ENCODE results near the gene IFIT3.
"Not testable (repeated sequence)": the region's sequence is repeated elsewhere in the genome, so short reads cannot be mapped to it uniquely, and the experiment has no call there.

Gene IFIT3

GRCh38 chr10:89302625-89303024, 25.2 kb upstream of the IFIT3 start:
- no peak for DNase-seq
- in situ Hi-C loops (cut with MboI; ENCODE audit: low pct_unique_long_range_greater_than_20kb, low sequenced_read_pairs) = no loop called here

DNA sequence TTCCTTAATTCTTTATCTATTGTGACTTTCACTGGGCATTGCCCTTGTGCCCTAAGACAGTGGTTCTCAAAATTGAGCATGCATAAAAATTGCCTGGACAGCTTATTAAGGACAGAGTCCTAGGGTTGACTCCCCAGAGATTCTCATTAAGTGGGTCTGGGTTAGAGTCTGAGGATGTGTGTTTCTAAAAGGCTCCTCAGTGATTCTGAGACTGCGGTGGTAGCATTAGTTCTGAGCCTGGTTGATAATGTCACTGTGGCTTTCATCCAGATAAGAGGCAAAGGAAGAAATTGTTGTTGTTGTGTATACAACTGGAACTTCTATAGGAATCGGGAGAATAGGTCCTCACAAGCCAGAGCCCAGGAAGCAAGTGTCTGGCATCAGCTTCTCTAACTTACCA, 24.6 kb upstream of the IFIT3 start:
- in situ Hi-C loops (cut with MboI; ENCODE audit: low pct_unique_long_range_greater_than_20kb, low sequenced_read_pairs) = no loop called here

GRCh38 chr10:89304026-89304425, 23.8 kb upstream of the IFIT3 start:
- in situ Hi-C loops (cut with MboI; ENCODE audit: low pct_unique_long_range_greater_than_20kb, low sequenced_read_pairs) = no loop called here
- DNase-seq = no peak

More for the DNA sequence above, 24.6 kb upstream of the IFIT3 start:
- DNase-seq = no peak

DNA sequence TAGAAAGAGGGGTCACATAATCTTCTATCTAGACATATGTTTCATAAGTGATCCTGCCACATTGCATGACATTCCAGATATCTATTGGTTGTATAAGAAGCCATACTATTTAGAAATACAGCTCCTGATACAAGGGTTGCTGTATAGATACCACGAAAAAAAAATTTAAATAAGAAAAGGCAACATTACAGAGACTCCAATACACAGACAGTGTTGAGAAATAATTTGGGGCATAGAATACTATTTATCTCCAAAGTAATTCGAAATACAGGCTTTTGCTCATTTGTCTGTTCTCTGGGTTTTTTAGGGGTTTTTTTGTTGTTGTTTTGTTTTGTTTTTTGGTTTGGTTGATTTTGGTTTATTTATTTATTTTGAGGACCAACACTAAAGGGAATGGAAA, 23.4 kb upstream of the IFIT3 start:
- in situ Hi-C loops (cut with MboI; ENCODE audit: low pct_unique_long_range_greater_than_20kb, low sequenced_read_pairs) = no loop called here
- DNase-seq = no peak

DNA sequence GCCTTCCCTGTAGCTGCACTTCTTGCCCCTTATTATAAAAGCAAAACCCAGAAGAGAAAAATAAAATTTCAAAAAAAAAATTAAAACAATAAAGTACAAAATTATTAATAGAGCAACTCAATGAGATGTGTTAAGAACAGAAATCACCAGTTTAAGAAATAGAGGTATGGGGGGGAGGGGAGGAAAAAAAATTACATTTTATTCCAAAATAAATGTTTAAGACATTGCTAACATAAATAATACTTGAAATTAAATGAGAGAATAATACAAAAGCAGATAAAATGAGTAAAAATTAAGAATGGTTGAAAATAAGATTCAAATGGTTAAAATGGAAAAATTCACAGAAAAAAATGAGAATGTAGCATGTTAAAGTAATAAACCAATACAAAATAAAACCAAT, 22.9 kb upstream of the IFIT3 start:
- in situ Hi-C loops (cut with MboI; ENCODE audit: low pct_unique_long_range_greater_than_20kb, low sequenced_read_pairs) = no loop called here
- DNase-seq = no peak

DNA sequence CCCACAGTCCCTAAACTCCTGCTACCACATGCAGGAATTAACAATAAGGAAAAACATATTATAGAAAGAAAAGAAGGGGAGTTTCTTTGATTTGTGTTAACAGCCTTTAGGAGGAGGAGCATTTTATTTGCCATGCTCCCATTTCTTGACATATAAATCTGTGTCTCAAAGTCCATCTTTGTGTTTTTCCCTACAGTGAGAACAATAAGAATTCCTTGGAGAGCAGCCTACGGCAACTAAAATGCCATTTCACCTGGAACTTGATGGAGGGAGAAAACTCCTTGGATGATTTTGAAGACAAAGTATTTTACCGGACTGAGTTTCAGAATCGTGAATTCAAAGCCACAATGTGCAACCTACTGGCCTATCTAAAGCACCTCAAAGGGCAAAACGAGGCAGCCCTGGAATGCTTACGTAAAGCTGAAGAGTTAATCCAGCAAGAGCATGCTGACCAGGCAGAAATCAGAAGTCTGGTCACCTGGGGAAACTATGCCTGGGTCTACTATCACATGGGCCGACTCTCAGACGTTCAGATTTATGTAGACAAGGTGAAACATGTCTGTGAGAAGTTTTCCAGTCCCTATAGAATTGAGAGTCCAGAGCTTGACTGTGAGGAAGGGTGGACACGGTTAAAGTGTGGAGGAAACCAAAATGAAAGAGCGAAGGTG, 21.9 kb upstream of the IFIT3 start:
- no peak for DNase-seq
- in situ Hi-C loops (cut with MboI; ENCODE audit: low pct_unique_long_range_greater_than_20kb, low sequenced_read_pairs) = no loop called here

- no peak for DNase-seq
Observed at GRCh38 chr10:89306434-89307268, 21.1 kb upstream of the IFIT3 start.

GRCh38 chr10:89307269-89307577, 20.6 kb upstream of the IFIT3 start:
- in situ Hi-C loops (cut with MboI; ENCODE audit: low pct_unique_long_range_greater_than_20kb, low sequenced_read_pairs) = no loop called here
- DNase-seq = no peak

More at GRCh38 chr10:89306434-89307268, 21.1 kb upstream of the IFIT3 start:
- in situ Hi-C loops (cut with MboI; ENCODE audit: low pct_unique_long_range_greater_than_20kb, low sequenced_read_pairs) = no loop called here

GRCh38 chr10:89308266-89308665, 19.5 kb upstream of the IFIT3 start:
- DNase-seq = no peak
- in situ Hi-C loops (cut with MboI; ENCODE audit: low pct_unique_long_range_greater_than_20kb, low sequenced_read_pairs) = no loop called here

GRCh38 chr10:89308736-89309135, 19.1 kb upstream of the IFIT3 start:
- in situ Hi-C loops (cut with MboI; ENCODE audit: low pct_unique_long_range_greater_than_20kb, low sequenced_read_pairs) = no loop called here
- DNase-seq = no peak

GRCh38 chr10:89309156-89310055, 18.4 kb upstream of the IFIT3 start:
- DNase-seq = no peak
- in situ Hi-C loops (cut with MboI; ENCODE audit: low pct_unique_long_range_greater_than_20kb, low sequenced_read_pairs) = no loop called here

DNA sequence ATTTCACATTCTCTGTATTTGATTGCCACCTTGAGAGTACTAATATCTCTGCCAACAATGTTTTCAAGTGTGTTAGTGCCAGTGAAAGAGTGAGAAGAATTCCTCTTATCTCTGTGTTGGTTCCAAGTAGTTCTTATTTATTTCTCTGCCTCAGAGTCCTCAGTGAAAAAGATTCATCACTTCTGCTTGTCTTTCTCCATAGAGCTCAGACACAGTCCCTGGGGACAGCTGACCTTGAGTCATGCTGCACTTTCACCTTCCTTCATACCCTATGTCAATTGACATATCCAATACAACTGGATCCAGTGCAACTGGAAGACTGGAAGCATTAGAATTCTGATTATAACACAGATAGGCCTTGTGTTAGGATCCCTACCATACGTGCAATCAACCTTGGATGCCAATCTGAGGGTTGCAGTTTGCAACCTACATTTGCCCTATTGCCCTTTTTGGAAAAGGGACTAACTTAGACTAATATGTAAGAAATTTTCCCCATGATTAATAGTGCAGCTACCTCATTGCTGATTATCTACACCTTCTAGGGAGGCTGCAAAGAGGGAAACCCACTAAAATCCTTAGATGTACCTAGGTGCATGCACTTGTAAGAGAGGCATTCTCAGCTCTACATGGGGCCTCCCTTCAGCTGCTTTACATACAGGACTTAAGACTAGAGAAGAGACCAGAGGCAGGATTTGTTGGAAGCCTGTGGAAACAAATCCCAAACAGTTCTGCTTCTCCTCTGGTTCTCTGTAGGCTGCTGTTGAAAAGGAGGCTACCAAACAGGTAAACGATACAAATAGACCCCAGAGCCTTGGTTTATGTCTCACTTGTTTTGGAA, 17.5 kb upstream of the IFIT3 start:
- in situ Hi-C loops (cut with MboI; ENCODE audit: low pct_unique_long_range_greater_than_20kb, low sequenced_read_pairs) = no loop called here
- no peak for DNase-seq

- in situ Hi-C loops (cut with MboI; ENCODE audit: low pct_unique_long_range_greater_than_20kb, low sequenced_read_pairs) = no loop called here
- no peak for DNase-seq
Observed at GRCh38 chr10:89312973-89313372, 14.8 kb upstream of the IFIT3 start.

GRCh38 chr10:89314676-89315075, 13.1 kb upstream of the IFIT3 start:
- in situ Hi-C loops (cut with MboI; ENCODE audit: low pct_unique_long_range_greater_than_20kb, low sequenced_read_pairs) = no loop called here
- DNase-seq = no peak

- in situ Hi-C loops (cut with MboI; ENCODE audit: low pct_unique_long_range_greater_than_20kb, low sequenced_read_pairs); DNase-seq: not testable (repeated sequence)
Observed at GRCh38 chr10:89318047-89318446, 9.8 kb upstream of the IFIT3 start.

- DNase-seq; in situ Hi-C loops (cut with MboI; ENCODE audit: low pct_unique_long_range_greater_than_20kb, low sequenced_read_pairs): not testable (repeated sequence)
Observed at GRCh38 chr10:89325081-89325480, 2.7 kb upstream of the IFIT3 start.

DNA sequence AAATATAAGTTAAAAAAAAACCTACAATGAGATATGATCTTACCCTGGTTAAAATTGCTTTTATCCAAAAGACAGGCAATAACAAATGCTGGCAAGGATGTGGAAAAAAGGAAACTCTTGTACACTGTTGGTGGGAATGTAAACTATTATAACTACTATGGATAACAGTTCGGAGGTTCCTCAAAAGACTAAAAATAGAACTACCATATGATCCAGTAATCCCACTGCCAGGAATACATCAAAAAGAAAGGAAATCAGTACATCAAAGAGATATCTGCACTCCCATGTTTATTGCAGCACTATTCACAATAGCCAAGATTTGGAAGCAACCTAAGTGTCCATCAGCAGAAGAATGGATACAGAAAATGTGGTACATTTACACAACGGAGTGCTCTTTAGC, 1.9 kb upstream of the IFIT3 start:
- DNase-seq; in situ Hi-C loops (cut with MboI; ENCODE audit: low pct_unique_long_range_greater_than_20kb, low sequenced_read_pairs): not testable (repeated sequence)

- in situ Hi-C loops (cut with MboI; ENCODE audit: low pct_unique_long_range_greater_than_20kb, low sequenced_read_pairs) = no loop called here
- DNase-seq = no peak
Observed at GRCh38 chr10:89329151-89329550, 1.4 kb downstream of the IFIT3 start.

DNA sequence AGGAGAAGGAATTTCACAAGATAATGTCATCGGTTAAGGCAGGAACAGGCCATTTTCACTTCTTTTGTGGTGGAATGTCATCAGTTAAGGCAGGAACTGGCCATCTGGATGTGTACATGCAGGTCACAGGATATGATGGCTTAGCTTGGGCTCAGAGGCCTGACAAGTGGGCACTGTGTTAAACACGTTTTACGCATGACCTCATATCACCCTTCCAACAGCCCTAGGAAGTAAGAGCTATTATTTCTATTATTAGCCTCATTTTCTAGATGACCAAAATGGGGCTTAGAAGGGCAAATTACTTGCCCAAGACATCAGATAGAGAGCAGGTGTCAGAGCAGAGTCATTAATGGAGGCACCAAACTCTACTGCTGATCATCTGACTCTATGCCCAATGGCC, 2.2 kb downstream of the IFIT3 start:
- DNase-seq; in situ Hi-C loops (cut with MboI; ENCODE audit: low pct_unique_long_range_greater_than_20kb, low sequenced_read_pairs): not testable (repeated sequence)
